IMR-90 (cell line): ENCODE results near the gene GAPDH.
"Not testable (repeated sequence)": the region's sequence is repeated elsewhere in the genome, so short reads cannot be mapped to it uniquely, and the experiment has no call there.

ENCODE experiments used
- BHLHE40 ChIP-seq: fragments of 150-350 bp; IDR thresholded peaks from 2 replicates; pipeline ENCODE4 v1.6.1; 2016; ENCODE audit warnings: mild to moderate bottlenecking, low read depth, low read length
- MAZ ChIP-seq: IDR thresholded peaks from 2 replicates; pipeline ENCODE4 v1.6.1; 2012; ENCODE audit warnings: low read depth, mild to moderate bottlenecking, low read length, improper control_type of control experiment, moderate library complexity, borderline replicate concordance
- RFX5 ChIP-seq: IDR thresholded peaks from 2 replicates; pipeline ENCODE4 v1.8.0; 2012; ENCODE audit warnings: low read depth, mild to moderate bottlenecking, low read length, moderate library complexity
- TF ChIP-seq, protein P1 (sequence below): conservative IDR thresholded peaks from 2 replicates; pipeline ENCODE4 v1.5.1; 2012; ENCODE audit warnings: mild to moderate bottlenecking, low read depth, low read length, improper control_type of control experiment

DNA sequence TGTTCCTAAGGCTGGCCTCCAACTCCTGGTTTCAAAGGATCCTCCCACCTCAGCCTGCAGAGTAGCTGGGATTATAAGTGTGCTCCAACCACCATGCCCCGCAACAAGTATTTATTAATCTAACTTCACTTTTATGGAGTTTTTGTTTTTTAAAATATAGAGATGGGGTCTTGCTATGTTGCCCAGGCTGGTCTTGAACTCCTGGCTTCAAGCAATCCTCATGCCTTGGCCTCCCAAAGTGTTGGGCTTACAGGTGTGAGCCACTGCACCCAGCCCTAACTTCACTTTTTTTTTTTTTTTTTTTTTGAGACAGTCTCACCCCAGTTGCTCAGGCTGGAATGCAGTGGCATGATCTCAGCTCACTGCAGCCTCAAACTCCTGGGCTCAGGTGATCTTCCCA is 43.6 kb upstream of the GAPDH start:
- TF ChIP-seq, protein P1, sequence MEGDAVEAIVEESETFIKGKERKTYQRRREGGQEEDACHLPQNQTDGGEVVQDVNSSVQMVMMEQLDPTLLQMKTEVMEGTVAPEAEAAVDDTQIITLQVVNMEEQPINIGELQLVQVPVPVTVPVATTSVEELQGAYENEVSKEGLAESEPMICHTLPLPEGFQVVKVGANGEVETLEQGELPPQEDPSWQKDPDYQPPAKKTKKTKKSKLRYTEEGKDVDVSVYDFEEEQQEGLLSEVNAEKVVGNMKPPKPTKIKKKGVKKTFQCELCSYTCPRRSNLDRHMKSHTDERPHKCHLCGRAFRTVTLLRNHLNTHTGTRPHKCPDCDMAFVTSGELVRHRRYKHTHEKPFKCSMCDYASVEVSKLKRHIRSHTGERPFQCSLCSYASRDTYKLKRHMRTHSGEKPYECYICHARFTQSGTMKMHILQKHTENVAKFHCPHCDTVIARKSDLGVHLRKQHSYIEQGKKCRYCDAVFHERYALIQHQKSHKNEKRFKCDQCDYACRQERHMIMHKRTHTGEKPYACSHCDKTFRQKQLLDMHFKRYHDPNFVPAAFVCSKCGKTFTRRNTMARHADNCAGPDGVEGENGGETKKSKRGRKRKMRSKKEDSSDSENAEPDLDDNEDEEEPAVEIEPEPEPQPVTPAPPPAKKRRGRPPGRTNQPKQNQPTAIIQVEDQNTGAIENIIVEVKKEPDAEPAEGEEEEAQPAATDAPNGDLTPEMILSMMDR = not testable (repeated sequence)
- not testable (repeated sequence) for TF ChIP-seq RFX5, MAZ, BHLHE40
